ENCODE measurements around the gene TJP2. TPM values are rescaled to one million over a fixed set of nuclear protein-coding genes. Genes with fewer than 3 reads are reported as not detected.

Gene TJP2
- total RNA-seq, 1 donor from 2014 or later = 39.6 TPM

GRCh38 chr9:69248005-69248404 lies 73.9 kb downstream of the TJP2 start:
- Mint-ChIP-seq H3K36me3 (ENCODE audit: low read depth, unreplicated experiment) (peaks cover 17% of the 10 kb centered on the region), H3K27me3 (ENCODE audit: low read depth, unreplicated experiment) (no peaks in the 10 kb centered on the region), H3K4me3 (ENCODE audit: unreplicated experiment) (no peak overlapping the region), H3K4me1 (ENCODE audit: low read depth, unreplicated experiment) (no peaks in the 10 kb centered on the region), H3K9me3 (ENCODE audit: unreplicated experiment) (no peaks in the 10 kb centered on the region), H3K27ac (ENCODE audit: unreplicated experiment) (no peak overlapping the region)
- no peaks in the 10 kb centered on the region for H3K9me3 ChIP-seq (ENCODE audit: insufficient read depth, low read depth, low read length)
- H4K20me1 ChIP-seq (ENCODE audit: insufficient read depth, low read length) = no peaks in the 10 kb centered on the region
- no peak overlapping the region for H2AFZ ChIP-seq (ENCODE audit: low read depth, low read length)
- H3K36me3 ChIP-seq (ENCODE audit: insufficient read depth, low read length) = peaks cover 13% of the 10 kb centered on the region
- TF ChIP-seq EZH2 (IDR thresholded peaks at IDR 0.05; ENCODE audit: insufficient read depth, low read length) = no peak
- TF ChIP-seq, protein P1, sequence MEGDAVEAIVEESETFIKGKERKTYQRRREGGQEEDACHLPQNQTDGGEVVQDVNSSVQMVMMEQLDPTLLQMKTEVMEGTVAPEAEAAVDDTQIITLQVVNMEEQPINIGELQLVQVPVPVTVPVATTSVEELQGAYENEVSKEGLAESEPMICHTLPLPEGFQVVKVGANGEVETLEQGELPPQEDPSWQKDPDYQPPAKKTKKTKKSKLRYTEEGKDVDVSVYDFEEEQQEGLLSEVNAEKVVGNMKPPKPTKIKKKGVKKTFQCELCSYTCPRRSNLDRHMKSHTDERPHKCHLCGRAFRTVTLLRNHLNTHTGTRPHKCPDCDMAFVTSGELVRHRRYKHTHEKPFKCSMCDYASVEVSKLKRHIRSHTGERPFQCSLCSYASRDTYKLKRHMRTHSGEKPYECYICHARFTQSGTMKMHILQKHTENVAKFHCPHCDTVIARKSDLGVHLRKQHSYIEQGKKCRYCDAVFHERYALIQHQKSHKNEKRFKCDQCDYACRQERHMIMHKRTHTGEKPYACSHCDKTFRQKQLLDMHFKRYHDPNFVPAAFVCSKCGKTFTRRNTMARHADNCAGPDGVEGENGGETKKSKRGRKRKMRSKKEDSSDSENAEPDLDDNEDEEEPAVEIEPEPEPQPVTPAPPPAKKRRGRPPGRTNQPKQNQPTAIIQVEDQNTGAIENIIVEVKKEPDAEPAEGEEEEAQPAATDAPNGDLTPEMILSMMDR (IDR thresholded peaks at IDR 0.05; ENCODE audit: insufficient read depth, low read depth, low read length) = no peak
- H3K4me3 ChIP-seq (ENCODE audit: insufficient read depth, low read depth, low read length) = no peak overlapping the region
- no peaks in the 10 kb centered on the region for H3K4me1 ChIP-seq (ENCODE audit: insufficient read depth, low read length)
- FAIRE-seq = no peak
- no peak overlapping the region for H3K4me2 ChIP-seq (ENCODE audit: low read length)
- H3K79me2 ChIP-seq (ENCODE audit: insufficient read depth, low read length) = no peaks in the 10 kb centered on the region
- H3K27me3 ChIP-seq (ENCODE audit: insufficient read depth, low read length) = no peaks in the 10 kb centered on the region
- H3K27ac ChIP-seq (ENCODE audit: low read depth, low read length) = no peak overlapping the region
- no peak overlapping the region for H3K9ac ChIP-seq (ENCODE audit: low read length)
- DNase-seq (ENCODE audit: low read depth) = no peak

DNA sequence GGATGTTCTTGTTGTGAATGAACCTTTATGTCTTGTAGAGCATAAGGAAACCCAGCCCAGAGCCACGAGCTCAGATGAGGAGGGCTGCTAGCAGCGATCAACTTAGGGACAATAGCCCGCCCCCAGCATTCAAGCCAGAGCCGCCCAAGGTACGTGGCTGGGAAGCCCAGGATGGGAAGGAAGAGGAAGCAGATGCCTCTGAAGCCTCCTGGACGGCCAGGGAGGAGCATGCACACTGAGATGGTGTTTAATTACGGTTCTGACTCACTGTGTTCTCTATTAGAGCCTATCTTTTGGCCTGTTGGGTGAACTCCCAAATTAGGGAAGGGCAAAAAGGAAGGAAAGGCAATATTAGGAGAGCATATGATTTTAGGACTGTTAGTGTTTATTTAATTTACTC lies 75.3 kb downstream of the TJP2 start:
- no peak overlapping the region for H3K27ac Mint-ChIP-seq (ENCODE audit: unreplicated experiment)
- no peaks in the 10 kb centered on the region for H3K4me1 Mint-ChIP-seq (ENCODE audit: low read depth, unreplicated experiment)

DNA sequence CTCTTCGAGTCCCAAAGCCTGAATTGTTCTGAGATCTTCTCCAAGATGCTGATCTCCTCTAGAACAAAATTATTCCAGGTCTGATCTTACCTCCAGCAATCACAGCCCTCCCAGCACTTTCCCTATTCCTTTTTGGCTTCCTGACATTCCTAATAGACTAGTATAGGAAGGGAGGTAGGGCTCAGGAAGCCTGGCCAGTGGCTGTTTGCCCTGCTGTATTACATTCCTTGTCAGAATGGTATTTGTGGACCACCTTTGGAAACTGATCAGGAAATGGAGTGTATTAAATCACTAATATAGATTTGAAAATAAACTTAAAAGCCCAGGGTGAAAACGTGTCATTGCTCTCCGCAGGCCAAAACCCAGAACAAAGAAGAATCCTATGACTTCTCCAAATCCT lies 76.6 kb downstream of the TJP2 start:
- Histone ChIP-seq H3K27ac (ENCODE audit: low read depth, low read length) (no peak overlapping the region), H3K4me2 (ENCODE audit: low read length) (no peak overlapping the region), H4K20me1 (ENCODE audit: insufficient read depth, low read length) (no peaks in the 10 kb centered on the region), H3K27me3 (ENCODE audit: insufficient read depth, low read length) (no peaks in the 10 kb centered on the region), H3K4me3 (ENCODE audit: insufficient read depth, low read depth, low read length) (no peak overlapping the region), H2AFZ (ENCODE audit: low read depth, low read length) (no peak overlapping the region), H3K79me2 (ENCODE audit: insufficient read depth, low read length) (no peaks in the 10 kb centered on the region), H3K36me3 (ENCODE audit: insufficient read depth, low read length) (peaks cover 18% of the 10 kb centered on the region), H3K4me1 (ENCODE audit: insufficient read depth, low read length) (no peaks in the 10 kb centered on the region), H3K9ac (ENCODE audit: low read length) (no peak overlapping the region), H3K9me3 (ENCODE audit: insufficient read depth, low read depth, low read length) (no peaks in the 10 kb centered on the region)
- Mint-ChIP-seq H3K4me3 (ENCODE audit: unreplicated experiment) (no peak overlapping the region), H3K27ac (ENCODE audit: unreplicated experiment) (no peak overlapping the region), H3K9me3 (ENCODE audit: unreplicated experiment) (no peaks in the 10 kb centered on the region), H3K36me3 (ENCODE audit: low read depth, unreplicated experiment) (peaks cover 17% of the 10 kb centered on the region), H3K4me1 (ENCODE audit: low read depth, unreplicated experiment) (no peaks in the 10 kb centered on the region), H3K27me3 (ENCODE audit: low read depth, unreplicated experiment) (no peaks in the 10 kb centered on the region)
- DNase-seq (ENCODE audit: low read depth) (no peak), FAIRE-seq (no peak)
- TF ChIP-seq, protein P1 (IDR thresholded peaks at IDR 0.05; ENCODE audit: insufficient read depth, low read depth, low read length) = no peak
- no peak for TF ChIP-seq EZH2 (IDR thresholded peaks at IDR 0.05; ENCODE audit: insufficient read depth, low read length)

More for the DNA sequence above, 75.3 kb downstream of the TJP2 start:
- Histone ChIP-seq H3K79me2 (ENCODE audit: insufficient read depth, low read length) (no peaks in the 10 kb centered on the region), H3K27me3 (ENCODE audit: insufficient read depth, low read length) (no peaks in the 10 kb centered on the region), H3K36me3 (ENCODE audit: insufficient read depth, low read length) (peaks cover 13% of the 10 kb centered on the region), H2AFZ (ENCODE audit: low read depth, low read length) (no peak overlapping the region), H3K9me3 (ENCODE audit: insufficient read depth, low read depth, low read length) (no peaks in the 10 kb centered on the region), H4K20me1 (ENCODE audit: insufficient read depth, low read length) (no peaks in the 10 kb centered on the region), H3K4me3 (ENCODE audit: insufficient read depth, low read depth, low read length) (no peak overlapping the region), H3K9ac (ENCODE audit: low read length) (no peak overlapping the region), H3K4me1 (ENCODE audit: insufficient read depth, low read length) (no peaks in the 10 kb centered on the region), H3K4me2 (ENCODE audit: low read length) (no peak overlapping the region), H3K27ac (ENCODE audit: low read depth, low read length) (no peak overlapping the region)
- no peak for TF ChIP-seq EZH2 (IDR thresholded peaks at IDR 0.05; ENCODE audit: insufficient read depth, low read length)
- TF ChIP-seq, protein P1 (IDR thresholded peaks at IDR 0.05; ENCODE audit: insufficient read depth, low read depth, low read length) = no peak
- FAIRE-seq (no peak), DNase-seq (ENCODE audit: low read depth) (no peak)
- Mint-ChIP-seq H3K4me3 (ENCODE audit: unreplicated experiment) (no peak overlapping the region), H3K9me3 (ENCODE audit: unreplicated experiment) (no peaks in the 10 kb centered on the region), H3K27me3 (ENCODE audit: low read depth, unreplicated experiment) (no peaks in the 10 kb centered on the region), H3K36me3 (ENCODE audit: low read depth, unreplicated experiment) (peaks cover 17% of the 10 kb centered on the region)
